Trophoblast cell (in vitro differentiated cells and primary cell): ENCODE measurements around the gene NASP.
A peak's percentile ranks its signal among the peaks of the same experiment; 100 is the strongest.

Experiments
- DNase-seq, 2 donors: peaks; one replicate each; pipeline ENCODE4 v3.0.0-alpha.2; 2016
- H2AFZ ChIP-seq: 2 replicates; pipeline ENCODE4 v1.6.1; 2013; ENCODE audit warnings: low read length, moderate library complexity, mild to moderate bottlenecking; ENCODE audit not compliant: insufficient read depth, poor library complexity
- H2AK5ac ChIP-seq: 2 replicates; pipeline ENCODE4 v1.6.1; 2013; ENCODE audit warnings: mild to moderate bottlenecking, low read length
- H2BK120ac ChIP-seq: 2 replicates; pipeline ENCODE4 v1.6.1; 2013; ENCODE audit warnings: low read length, mild to moderate bottlenecking, moderate library complexity; ENCODE audit not compliant: insufficient read depth, poor library complexity
- H2BK12ac ChIP-seq: 2 replicates; pipeline ENCODE4 v1.6.1; 2013; ENCODE audit warnings: mild to moderate bottlenecking, low read length, moderate library complexity
- H2BK5ac ChIP-seq: 2 replicates; pipeline ENCODE4 v1.6.1; 2013; ENCODE audit warnings: low read length, low read depth, moderate library complexity, mild to moderate bottlenecking; ENCODE audit not compliant: poor library complexity
- H3K14ac ChIP-seq: 2 replicates; pipeline ENCODE4 v1.6.1; 2013; ENCODE audit warnings: mild to moderate bottlenecking, low read length
- H3K18ac ChIP-seq: 2 replicates; pipeline ENCODE4 v1.6.1; 2013; ENCODE audit warnings: mild to moderate bottlenecking, low read length
- H3K23ac ChIP-seq: 2 replicates; pipeline ENCODE4 v1.6.1; 2013; ENCODE audit warnings: low read length
- H3K27ac ChIP-seq: 2 replicates; pipeline ENCODE4 v1.5.1; 2013; ENCODE audit warnings: low read depth, mild to moderate bottlenecking, inconsistent platforms, low read length, moderate library complexity
- H3K27me3 ChIP-seq: 2 replicates; pipeline ENCODE4 v1.6.1; 2013; ENCODE audit warnings: inconsistent platforms, mild to moderate bottlenecking, low read length, moderate library complexity; ENCODE audit not compliant: insufficient read depth
- H3K36me3 ChIP-seq, 2 experiments: 1 replicate in 1 of 2; 2 replicates in 1 of 2; pipeline ENCODE4 v1.6.1; 2013; ENCODE audit warnings: low read length in 2 of 2, mild to moderate bottlenecking in 2 of 2, moderate library complexity in 1 of 2; ENCODE audit not compliant: insufficient read depth in 2 of 2, control insufficient read depth in 1 of 2
- H3K4ac ChIP-seq: 2 replicates; pipeline ENCODE4 v1.6.1; 2013; ENCODE audit warnings: low read depth, mild to moderate bottlenecking, low read length, moderate library complexity
- H3K4me1 ChIP-seq, 2 experiments: 1 replicate in 1 of 2; 2 replicates in 1 of 2; pipeline ENCODE4 v1.6.1; 2013; ENCODE audit warnings: low read length in 2 of 2, mild to moderate bottlenecking in 2 of 2, moderate library complexity in 1 of 2; ENCODE audit not compliant: insufficient read depth in 2 of 2, control insufficient read depth in 1 of 2
- H3K4me2 ChIP-seq: 2 replicates; pipeline ENCODE4 v1.6.1; 2013; ENCODE audit warnings: inconsistent platforms, mild to moderate bottlenecking, low read length, moderate library complexity
- H3K4me3 ChIP-seq: 2 replicates; pipeline ENCODE4 v1.5.1; 2013; ENCODE audit warnings: mild to moderate bottlenecking, low read depth, low read length, inconsistent platforms
- H3K79me1 ChIP-seq: one replicate; pipeline ENCODE4 v1.6.1; 2013; ENCODE audit warnings: low read length
- H3K79me2 ChIP-seq: 2 replicates; pipeline ENCODE4 v1.6.1; 2013; ENCODE audit warnings: low read length, mild to moderate bottlenecking; ENCODE audit not compliant: control insufficient read depth, insufficient read depth, poor library complexity
- H3K9ac ChIP-seq: 2 replicates; pipeline ENCODE4 v1.6.1; 2013; ENCODE audit warnings: mild to moderate bottlenecking, low read length
- H3K9me3 ChIP-seq: 2 replicates; pipeline ENCODE4 v1.6.1; 2013; ENCODE audit warnings: low read depth, mild to moderate bottlenecking, control low read depth, inconsistent platforms, low read length; ENCODE audit not compliant: insufficient read depth
- H4K12ac ChIP-seq: 2 replicates; pipeline ENCODE4 v1.6.1; 2013; ENCODE audit warnings: low read depth, mild to moderate bottlenecking, low read length, moderate library complexity
- H4K8ac ChIP-seq: 2 replicates; pipeline ENCODE4 v1.6.1; 2013; ENCODE audit warnings: low read depth, mild to moderate bottlenecking, low read length, moderate library complexity
- H4K91ac ChIP-seq: one replicate; pipeline ENCODE4 v1.6.1; 2013; ENCODE audit warnings: low read depth, mild to moderate bottlenecking, low read length, moderate library complexity
- WGBS: extraction: QIAGEN DNeasy Blood & Tissue Kit; methylation state at CpG from one replicate; pipeline ENCODE4 v1.1.7; 2013; ENCODE audit warnings: missing lambda C conversion rate; ENCODE audit not compliant: insufficient read length, insufficient coverage; ENCODE audit errors: extremely low coverage; 5-methylcytosine and 5-hydroxymethylcytosine counted together

The NASP gene

GRCh38 chr1:45567911-45568310, 15.9 kb upstream of the NASP start:
- Histone ChIP-seq H3K4me2 (no peak overlapping the region), H4K91ac (no peak overlapping the region), H4K12ac (no peak overlapping the region), H2AFZ (no peak overlapping the region), H4K8ac (no peak overlapping the region), H3K79me1 (no peaks in the 10 kb centered on the region), H3K9me3 (no peaks in the 10 kb centered on the region), H2BK12ac (no peak overlapping the region), H2BK5ac (no peak overlapping the region), H3K18ac (no peak overlapping the region), H3K27me3 (no peaks in the 10 kb centered on the region), H3K9ac (no peak overlapping the region), H2BK120ac (no peak overlapping the region), H3K14ac (no peak overlapping the region), H3K4me3 (no peak overlapping the region), H3K27ac (no peak overlapping the region), H3K36me3 (peaks cover 36 to 49% of the 10 kb centered on the region in 2 experiments), H3K23ac (no peak overlapping the region), H2AK5ac (no peak overlapping the region), H3K4ac (no peak overlapping the region), H3K79me2 (no peaks in the 10 kb centered on the region), H3K4me1 (peaks cover 0 to 4% of the 10 kb centered on the region in 2 experiments)
- no CpG with 5 or more reads among the region's 7 CpGs for WGBS
- no peak for DNase-seq

DNA sequence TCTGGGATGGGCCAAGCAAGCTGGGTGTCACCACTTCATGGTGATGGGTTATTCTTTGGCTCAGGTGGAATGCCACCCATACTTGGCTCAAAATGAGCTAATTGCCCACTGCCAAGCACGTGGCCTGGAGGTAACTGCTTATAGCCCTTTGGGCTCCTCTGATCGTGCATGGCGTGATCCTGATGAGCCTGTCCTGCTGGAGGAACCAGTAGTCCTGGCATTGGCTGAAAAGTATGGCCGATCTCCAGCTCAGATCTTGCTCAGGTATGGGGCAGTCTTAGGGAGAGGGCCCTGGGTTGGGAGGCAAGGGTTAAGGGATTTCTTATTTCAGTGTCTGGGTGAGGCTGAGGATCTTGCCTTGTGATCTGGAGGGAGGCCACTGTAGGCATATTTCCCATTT, 15.4 kb upstream of the NASP start:
- peaks cover 36 to 48% of the 10 kb centered on the region in 2 experiments for H3K36me3 ChIP-seq
- H3K18ac ChIP-seq = no peak overlapping the region
- H3K4me3 ChIP-seq = no peak overlapping the region
- peaks cover 0 to 4% of the 10 kb centered on the region in 2 experiments for H3K4me1 ChIP-seq
- no peaks in the 10 kb centered on the region for H3K79me2 ChIP-seq
- no peak overlapping the region for H4K91ac ChIP-seq
- no peak overlapping the region for H3K4ac ChIP-seq
- no peaks in the 10 kb centered on the region for H3K79me1 ChIP-seq
- H4K12ac ChIP-seq = no peak overlapping the region
- no CpG with 5 or more reads among the region's 4 CpGs for WGBS
- H2BK5ac ChIP-seq = no peak overlapping the region
- H4K8ac ChIP-seq = no peak overlapping the region
- H2AFZ ChIP-seq = no peak overlapping the region
- H3K27me3 ChIP-seq = no peaks in the 10 kb centered on the region
- no peaks in the 10 kb centered on the region for H3K9me3 ChIP-seq
- no peak overlapping the region for H3K27ac ChIP-seq
- no peak overlapping the region for H2BK12ac ChIP-seq
- no peak overlapping the region for H3K4me2 ChIP-seq
- no peak overlapping the region for H2AK5ac ChIP-seq
- H3K14ac ChIP-seq = no peak overlapping the region
- no peak overlapping the region for H2BK120ac ChIP-seq
- H3K23ac ChIP-seq = no peak overlapping the region
- no peak overlapping the region for H3K9ac ChIP-seq
- DNase-seq = no peak

GRCh38 chr1:45569571-45569961, 14.3 kb upstream of the NASP start:
- Histone ChIP-seq H3K27me3 (no peaks in the 10 kb centered on the region), H2BK12ac (no peak overlapping the region), H2AFZ (no peak overlapping the region), H3K9ac (no peak overlapping the region), H3K9me3 (no peaks in the 10 kb centered on the region), H3K79me2 (no peaks in the 10 kb centered on the region), H3K79me1 (no peaks in the 10 kb centered on the region), H3K4me2 (no peak overlapping the region), H3K27ac (no peak overlapping the region), H2AK5ac (no peak overlapping the region), H3K4ac (no peak overlapping the region), H3K18ac (no peak overlapping the region), H3K14ac (no peak overlapping the region), H3K23ac (no peak overlapping the region), H2BK5ac (no peak overlapping the region), H3K4me1 (peaks cover 0 to 4% of the 10 kb centered on the region in 2 experiments), H4K91ac (no peak overlapping the region), H4K12ac (no peak overlapping the region), H3K4me3 (no peak overlapping the region), H2BK120ac (no peak overlapping the region), H4K8ac (no peak overlapping the region), H3K36me3 (peaks cover 30 to 42% of the 10 kb centered on the region in 2 experiments)
- no CpG with 5 or more reads among the region's 4 CpGs for WGBS
- no peak for DNase-seq

DNA sequence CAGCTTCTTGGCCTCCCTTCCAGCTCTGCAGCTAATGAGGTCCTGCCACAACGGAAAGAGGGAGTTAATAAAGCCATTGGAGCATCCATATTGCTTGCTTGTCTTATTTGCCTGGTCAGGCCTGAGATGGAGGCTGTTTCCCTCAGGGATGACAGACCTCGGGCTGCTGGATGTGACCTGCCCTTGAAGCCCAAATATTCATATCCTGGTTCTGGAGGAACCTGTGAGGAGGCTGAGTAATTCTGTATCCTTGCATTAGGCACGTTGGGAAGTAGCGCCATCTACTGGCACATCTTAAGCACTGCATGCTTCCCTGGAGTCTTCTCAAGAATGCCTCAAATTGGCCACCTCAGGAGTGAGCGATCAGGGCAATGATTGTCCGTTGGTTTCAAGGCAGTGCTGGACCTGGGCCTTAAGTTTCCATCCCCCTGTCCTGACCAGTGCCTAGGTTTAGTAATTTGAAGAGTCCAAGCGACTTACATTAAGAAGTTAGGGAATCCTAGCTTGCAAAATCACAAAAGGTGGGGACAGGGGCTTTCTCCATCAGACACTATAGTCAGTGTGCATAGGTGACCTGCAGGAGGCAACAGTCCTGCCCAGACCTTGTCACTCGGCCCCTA, 13.8 kb upstream of the NASP start:
- Histone ChIP-seq H3K18ac (no peak overlapping the region), H3K9me3 (no peaks in the 10 kb centered on the region), H2BK120ac (no peak overlapping the region), H3K14ac (no peak overlapping the region), H2BK5ac (no peak overlapping the region), H3K4me3 (no peak overlapping the region), H3K36me3 (peaks cover 30 to 42% of the 10 kb centered on the region in 2 experiments), H4K12ac (no peak overlapping the region), H3K9ac (no peak overlapping the region), H3K27ac (no peak overlapping the region), H4K8ac (no peak overlapping the region), H4K91ac (no peak overlapping the region), H2AK5ac (no peak overlapping the region), H3K79me2 (no peaks in the 10 kb centered on the region), H2AFZ (no peak overlapping the region), H3K4me2 (no peak overlapping the region), H3K4me1 (peaks cover 0 to 4% of the 10 kb centered on the region in 2 experiments), H2BK12ac (no peak overlapping the region), H3K79me1 (no peaks in the 10 kb centered on the region), H3K27me3 (no peaks in the 10 kb centered on the region), H3K4ac (no peak overlapping the region), H3K23ac (no peak overlapping the region)
- peak; percentile 69 to 93 for DNase-seq
- WGBS = no CpG with 5 or more reads among the region's 8 CpGs
